Liver (tissue), 9 donors: ENCODE results near the gene TUFT1. TPM values are rescaled to one million over a fixed set of nuclear protein-coding genes. Genes with fewer than 3 reads are reported as not detected.

Experiments
- DNase-seq: peaks from one replicate; pipeline ENCODE4 v3.0.0-alpha.2; 2017; ENCODE audit warnings: low spot score
- H3K27ac ChIP-seq, 2 donors: one replicate each; pipeline ENCODE4 v1.7.0; 2013; ENCODE audit warnings: inconsistent platforms in 2 of 2, low read length in 2 of 2, control low read depth in 1 of 2, low read depth in 1 of 2, mild to moderate bottlenecking in 1 of 2
- H3K27me3 ChIP-seq, 4 donors: one replicate each; pipeline versions ENCODE4 v1.6.1 to v1.7.0; 2013; ENCODE audit warnings: low read length in 3 of 4, inconsistent platforms in 1 of 4, mild to moderate bottlenecking in 1 of 4, moderate library complexity in 1 of 4; ENCODE audit not compliant: control insufficient read depth in 4 of 4, insufficient read depth in 4 of 4
- H3K36me3 ChIP-seq, 4 donors: one replicate each; pipeline versions ENCODE4 v1.6.1 to v1.7.0; 2013; ENCODE audit warnings: low read length in 3 of 4, mild to moderate bottlenecking in 3 of 4, low read depth in 1 of 4, moderate library complexity in 1 of 4; ENCODE audit not compliant: control insufficient read depth in 4 of 4, insufficient read depth in 3 of 4
- H3K4me1 ChIP-seq, 4 donors: one replicate each; pipeline versions ENCODE4 v1.6.1 to v1.7.0; 2013; ENCODE audit warnings: low read length in 3 of 4, mild to moderate bottlenecking in 3 of 4, moderate library complexity in 1 of 4; ENCODE audit not compliant: control insufficient read depth in 4 of 4, insufficient read depth in 4 of 4
- H3K4me3 ChIP-seq, 3 donors: one replicate each; pipeline versions ENCODE4 v1.6.1 to v1.7.0; 2013; ENCODE audit warnings: low read length in 3 of 3, control low read depth in 1 of 3, low read depth in 1 of 3, mild to moderate bottlenecking in 1 of 3
- H3K9ac ChIP-seq, 2 donors: one replicate each; pipeline ENCODE4 v1.7.0; 2013; ENCODE audit warnings: low read length in 2 of 2, mild to moderate bottlenecking in 2 of 2, moderate library complexity in 2 of 2, control low read depth in 1 of 2, low read depth in 1 of 2
- H3K9me3 ChIP-seq, 4 donors: one replicate each; pipeline versions ENCODE4 v1.6.1 to v1.7.0; 2013; ENCODE audit warnings: low read length in 3 of 4; ENCODE audit not compliant: control insufficient read depth in 4 of 4
- ATF3 ChIP-seq: IDR thresholded peaks from 2 replicates; pipeline ENCODE4 v1.6.1; 2016; ENCODE audit warnings: antibody characterized with exemption
- CTCF ChIP-seq: fragments of 150-350 bp; IDR thresholded peaks from 2 replicates; pipeline ENCODE4 v1.5.1; 2017; ENCODE audit warnings: improper control_type of control experiment, low read depth, low read length; ENCODE audit not compliant: missing input control
- EGR1 ChIP-seq, 2 donors: IDR thresholded peaks; 2 replicates each; pipeline ENCODE4 v1.6.1; 2016 to 2018; ENCODE audit warnings: antibody characterized with exemption in 2 of 2, low read depth in 2 of 2
- FOXA2 ChIP-seq: IDR thresholded peaks from 2 replicates; pipeline ENCODE4 v1.6.1; 2016; ENCODE audit warnings: antibody characterized with exemption
- GABPA ChIP-seq, 2 donors: IDR thresholded peaks in 1 of 2; conservative IDR thresholded peaks in 1 of 2; 2 replicates each; pipeline ENCODE4 v1.6.1; 2016; ENCODE audit warnings: antibody characterized with exemption in 2 of 2, mild to moderate bottlenecking in 1 of 2, moderate library complexity in 1 of 2
- HNF4A ChIP-seq, 2 donors: conservative IDR thresholded peaks; 2 replicates each; pipeline ENCODE4 v1.6.1; 2016; ENCODE audit warnings: antibody characterized with exemption in 2 of 2, mild to moderate bottlenecking in 2 of 2
- HNF4G ChIP-seq: IDR thresholded peaks from 2 replicates; pipeline ENCODE4 v1.6.1; 2016; ENCODE audit warnings: antibody characterized with exemption
- JUND ChIP-seq, 2 donors: IDR thresholded peaks; 2 replicates each; pipeline ENCODE4 v1.6.1; 2016; ENCODE audit warnings: antibody characterized with exemption in 2 of 2
- MAX ChIP-seq: IDR thresholded peaks from 2 replicates; pipeline ENCODE4 v1.6.1; 2016; ENCODE audit warnings: antibody characterized with exemption
- RAD21 ChIP-seq, 2 donors: IDR thresholded peaks; 2 replicates each; pipeline ENCODE4 v1.6.1; 2016; ENCODE audit warnings: antibody characterized with exemption in 2 of 2, mild to moderate bottlenecking in 2 of 2
- REST ChIP-seq: IDR thresholded peaks from 2 replicates; pipeline ENCODE4 v1.6.1; 2016; ENCODE audit warnings: antibody characterized with exemption, mild to moderate bottlenecking
- RXRA ChIP-seq, 2 donors: IDR thresholded peaks; 2 replicates each; pipeline ENCODE4 v1.6.1; 2017 to 2018; ENCODE audit warnings: antibody characterized with exemption in 2 of 2, mild to moderate bottlenecking in 1 of 2
- SP1 ChIP-seq: IDR thresholded peaks from 2 replicates; pipeline ENCODE4 v1.6.1; 2018; ENCODE audit warnings: antibody characterized with exemption, mild to moderate bottlenecking
- TAF1 ChIP-seq: conservative IDR thresholded peaks from 2 replicates; pipeline ENCODE4 v1.6.1; 2016; ENCODE audit warnings: antibody characterized with exemption, mild to moderate bottlenecking
- YY1 ChIP-seq: IDR thresholded peaks from 2 replicates; pipeline ENCODE4 v1.6.1; 2016; ENCODE audit warnings: antibody characterized with exemption, mild to moderate bottlenecking
- ZBTB33 ChIP-seq: IDR thresholded peaks from 2 replicates; pipeline ENCODE4 v1.6.1; 2016; ENCODE audit warnings: antibody characterized with exemption
- WGBS: extraction: QIAGEN DNeasy Blood & Tissue Kit; methylation state at CpG from one replicate; pipeline ENCODE4 v1.1.7; 2013; 5-methylcytosine and 5-hydroxymethylcytosine counted together
- polyA plus RNA-seq, 2 donors: library from polyadenylated mRNA; stranded (reverse) in 1 of 2; unstranded in 1 of 2; fragments of 200-250 nt in 1 of 2; fragments of >200 nt in 1 of 2; fragmentation: Nextera tagmentation in 1 of 2; extraction: Ambion mirVana in 1 of 2; gene quantifications; one replicate each; pipeline versions ENCODE4 v1.2.1 to v1.2.3, GENCODE V29; 2013 to 2015
- total RNA-seq, 2 donors: library from RNA; depleted of rRNA; stranded (reverse); fragments of >200 nt; gene quantifications; one replicate each; pipeline ENCODE4 v1.2.3, GENCODE V29; 2014
- donor health status: healthy.
- donor health status: healthy.
- donor health status: healthy.
- donor health status: healthy.
- donor health status: healthy.

TUFT1 gene
- total and polyA plus RNA-seq, 4 donors = 1.7 to 4.8 (median 3.0) TPM

GRCh38 chr1:151526735-151527525, 13.2 kb upstream of the TUFT1 start:
- Histone ChIP-seq H3K4me1 (no peaks in the 10 kb centered on the region), H3K36me3 (peaks cover 14 to 57% (median 40%) of the 10 kb centered on the region in 4 donors), H3K9me3 (no peaks in the 10 kb centered on the region), H3K4me3 (no peak overlapping the region), H3K27ac (no peak overlapping the region), H3K9ac (no peak overlapping the region), H3K27me3 (no peaks in the 10 kb centered on the region)
- no peak for DNase-seq
- TF ChIP-seq REST (no peak), FOXA2 (no peak), MAX (no peak), HNF4G (no peak), TAF1 (no peak), RAD21 (IDR thresholded peaks at IDR 0.05) (no peak), CTCF (no peak), JUND (IDR thresholded peaks at IDR 0.05) (no peak), RXRA (IDR thresholded peaks at IDR 0.05) (no peak)
- 80% methylated on average over 7 of the region's 7 CpGs for WGBS

GRCh38 chr1:151529211-151529702, 10.9 kb upstream of the TUFT1 start:
- Histone ChIP-seq H3K4me1 (no peaks in the 10 kb centered on the region), H3K36me3 (peaks cover 10 to 64% (median 39%) of the 10 kb centered on the region in 4 donors), H3K4me3 (no peak overlapping the region), H3K9ac (no peak overlapping the region), H3K27ac (no peak overlapping the region), H3K27me3 (no peaks in the 10 kb centered on the region), H3K9me3 (no peaks in the 10 kb centered on the region)
- DNase-seq = no peak
- WGBS = 93% methylated on average over 11 of the region's 11 CpGs
- TF ChIP-seq ZBTB33 (no peak), HNF4G (no peak), CTCF (no peak), REST (no peak), GABPA (IDR thresholded peaks at IDR 0.05 in 1 of 2, conservative IDR thresholded peaks at IDR 0.05 in 1 of 2) (no peak), HNF4A (conservative IDR thresholded peaks at IDR 0.05) (no peak), FOXA2 (no peak), ATF3 (no peak), JUND (IDR thresholded peaks at IDR 0.05) (no peak), EGR1 (IDR thresholded peaks at IDR 0.05; ENCODE audit: low read depth in 2 of 2) (no peak), RXRA (IDR thresholded peaks at IDR 0.05) (no peak), SP1 (no peak), YY1 (no peak)
